Activated naive CD4-positive, alpha-beta T cell treated with anti-CD3 and anti-CD28 coated beads, Interleukin-2, amount 10 ng/mL, durations not matched to agents 7 days and 5 days (primary cell): Measurements from ENCODE around the gene AHDC1.
A peak's percentile ranks its signal among the peaks of the same experiment; 100 is the strongest.

Experiments used
- CTCF ChIA-PET: fragments of 350-600 bp; sonication (Branson Sonifier 250); formaldehyde crosslinking; loops from one replicate; lab custom pipeline; 2021; ENCODE audit warnings: antibody characterized with exemption; lab: Charles Lee
- DNase-seq: peaks from one replicate; pipeline ENCODE4 v3.0.0-alpha.2; 2020
- H3K27ac Mint-ChIP-seq: one replicate; pipeline ENCODE4 v1.8.0; 2021; ENCODE audit warnings: mild to moderate bottlenecking, moderate library complexity, mixed read lengths
- H3K27me3 Mint-ChIP-seq: one replicate; pipeline ENCODE4 v1.8.0; 2021; ENCODE audit warnings: mild to moderate bottlenecking, mixed read lengths
- H3K36me3 Mint-ChIP-seq: one replicate; pipeline ENCODE4 v1.8.0; 2021; ENCODE audit warnings: mixed read lengths
- H3K4me1 Mint-ChIP-seq: one replicate; pipeline ENCODE4 v1.8.0; 2021; ENCODE audit warnings: mixed read lengths
- H3K4me3 Mint-ChIP-seq: one replicate; pipeline ENCODE4 v1.8.0; 2021; ENCODE audit warnings: mild to moderate bottlenecking, moderate library complexity, mixed read lengths
- H3K9me3 Mint-ChIP-seq: one replicate; pipeline ENCODE4 v1.8.0; 2021; ENCODE audit warnings: mixed read lengths

Gene AHDC1

GRCh38 chr1:27602462-27603308 lies 1.3 kb downstream of the AHDC1 start:
- peak overlapping the region; percentile 77 for H3K4me3 Mint-ChIP-seq
- peaks cover under 1% of the 10 kb centered on the region for H3K36me3 Mint-ChIP-seq
- H3K27ac Mint-ChIP-seq: no peak overlapping the region
- peaks cover 21% of the 10 kb centered on the region for H3K27me3 Mint-ChIP-seq
- H3K9me3 Mint-ChIP-seq: no peaks in the 10 kb centered on the region
- CTCF ChIA-PET: interaction anchor here (1.5 to 4.4 kb wide), 4 partner anchors 34 to 78 kb away, joined by 7 to 33 read pairs (median 24); no protein-coding TSS in a partner anchor
- peaks cover 63% of the 10 kb centered on the region for H3K4me1 Mint-ChIP-seq
- peak; percentile 65 for DNase-seq

GRCh38 chr1:27601771-27602461 lies 2.0 kb downstream of the AHDC1 start:
- H3K4me3 Mint-ChIP-seq: peak overlapping the region; percentile 77
- peaks cover 21% of the 10 kb centered on the region for H3K27me3 Mint-ChIP-seq
- peaks cover 1% of the 10 kb centered on the region for H3K36me3 Mint-ChIP-seq
- H3K9me3 Mint-ChIP-seq: no peaks in the 10 kb centered on the region
- CTCF ChIA-PET: interaction anchor here (1.5 to 4.4 kb wide), 4 partner anchors 33 to 77 kb away, joined by 7 to 33 read pairs (median 24); no protein-coding TSS in a partner anchor
- no peak overlapping the region for H3K27ac Mint-ChIP-seq
- H3K4me1 Mint-ChIP-seq: peaks cover 66% of the 10 kb centered on the region
- no peak for DNase-seq

- H3K4me3 Mint-ChIP-seq: peak overlapping the region; percentile 50
- peaks cover 21% of the 10 kb centered on the region for H3K27me3 Mint-ChIP-seq
- no peak overlapping the region for H3K27ac Mint-ChIP-seq
- DNase-seq: no peak
- H3K4me1 Mint-ChIP-seq: peaks cover 60% of the 10 kb centered on the region
- CTCF ChIA-PET: interaction anchor here (1.5 to 4.4 kb wide), 4 partner anchors 32 to 77 kb away, joined by 7 to 33 read pairs (median 24); no protein-coding TSS in a partner anchor
- no peaks in the 10 kb centered on the region for H3K9me3 Mint-ChIP-seq
- H3K36me3 Mint-ChIP-seq: peaks cover 1% of the 10 kb centered on the region
Measured at GRCh38 chr1:27601321-27601770, 2.6 kb downstream of the AHDC1 start.

- peaks cover 21% of the 10 kb centered on the region for H3K27me3 Mint-ChIP-seq
- no peaks in the 10 kb centered on the region for H3K9me3 Mint-ChIP-seq
- H3K27ac Mint-ChIP-seq: no peak overlapping the region
- CTCF ChIA-PET: interaction anchor here (2.9 to 4.4 kb wide), 3 partner anchors 32 to 76 kb away, joined by 17 to 33 read pairs (median 31); no protein-coding TSS in a partner anchor
- H3K36me3 Mint-ChIP-seq: peaks cover 1% of the 10 kb centered on the region
- H3K4me3 Mint-ChIP-seq: no peak overlapping the region
- DNase-seq: no peak
- H3K4me1 Mint-ChIP-seq: peaks cover 55% of the 10 kb centered on the region
Measured at GRCh38 chr1:27600498-27601175, 3.3 kb downstream of the AHDC1 start.

GRCh38 chr1:27599605-27600497 lies 4.1 kb downstream of the AHDC1 start:
- Mint-ChIP-seq H3K27ac (peak overlapping the region; percentile 68), H3K9me3 (no peaks in the 10 kb centered on the region), H3K4me3 (no peak overlapping the region), H3K27me3 (peaks cover 17% of the 10 kb centered on the region), H3K36me3 (peaks cover 1% of the 10 kb centered on the region), H3K4me1 (peaks cover 48% of the 10 kb centered on the region)
- DNase-seq: no peak
- CTCF ChIA-PET: interaction anchor here (0.9 to 4.4 kb wide), 5 partner anchors 31 to 182 kb away, joined by 3 to 33 read pairs (median 17); no protein-coding TSS in a partner anchor

- DNase-seq: peak; percentile 53
- H3K4me1 Mint-ChIP-seq: peaks cover 46% of the 10 kb centered on the region
- no peaks in the 10 kb centered on the region for H3K9me3 Mint-ChIP-seq
- peaks cover 1% of the 10 kb centered on the region for H3K36me3 Mint-ChIP-seq
- CTCF ChIA-PET: interaction anchor here (0.9 to 4.4 kb wide), 6 partner anchors 30 to 183 kb away, joined by 3 to 31 read pairs (median 7); no protein-coding TSS in a partner anchor
- H3K27ac Mint-ChIP-seq: no peak overlapping the region
- peaks cover 16% of the 10 kb centered on the region for H3K27me3 Mint-ChIP-seq
- H3K4me3 Mint-ChIP-seq: no peak overlapping the region
Measured at GRCh38 chr1:27598902-27599528, 4.9 kb downstream of the AHDC1 start.

GRCh38 chr1:27598295-27598687 lies 5.7 kb downstream of the AHDC1 start:
- H3K4me3 Mint-ChIP-seq: no peak overlapping the region
- H3K27me3 Mint-ChIP-seq: peaks cover 13% of the 10 kb centered on the region
- H3K9me3 Mint-ChIP-seq: no peaks in the 10 kb centered on the region
- CTCF ChIA-PET: interaction anchor here (1.1 to 1.8 kb wide), 4 partner anchors 25 to 183 kb away, joined by 3 to 9 read pairs (median 4); no protein-coding TSS in a partner anchor
- peaks cover 1% of the 10 kb centered on the region for H3K36me3 Mint-ChIP-seq
- peaks cover 44% of the 10 kb centered on the region for H3K4me1 Mint-ChIP-seq
- H3K27ac Mint-ChIP-seq: no peak overlapping the region
- DNase-seq: no peak

- no peak for DNase-seq
- Mint-ChIP-seq H3K9me3 (no peaks in the 10 kb centered on the region), H3K4me1 (peaks cover 44% of the 10 kb centered on the region), H3K36me3 (peaks cover 1% of the 10 kb centered on the region), H3K4me3 (no peak overlapping the region), H3K27me3 (peaks cover 12% of the 10 kb centered on the region), H3K27ac (peak overlapping the region; percentile 72)
- CTCF ChIA-PET: interaction anchor here (1.3 to 3.1 kb wide), 5 partner anchors 25 to 72 kb away, joined by 3 to 19 read pairs (median 5); no protein-coding TSS in a partner anchor
Measured at GRCh38 chr1:27597516-27598294, 6.2 kb downstream of the AHDC1 start.

- Mint-ChIP-seq H3K4me3 (no peak overlapping the region), H3K36me3 (peaks cover 1% of the 10 kb centered on the region), H3K4me1 (peaks cover 39% of the 10 kb centered on the region), H3K27me3 (peaks cover 4% of the 10 kb centered on the region), H3K27ac (no peak overlapping the region), H3K9me3 (no peaks in the 10 kb centered on the region)
- DNase-seq: no peak
- CTCF ChIA-PET: interaction anchor here (0.6 to 3.1 kb wide), 4 partner anchors 24 to 72 kb away, joined by 3 to 19 read pairs (median 4); no protein-coding TSS in a partner anchor
Measured at GRCh38 chr1:27596986-27597385, 7.0 kb downstream of the AHDC1 start.

GRCh38 chr1:27596261-27596660 lies 7.7 kb downstream of the AHDC1 start:
- no peaks in the 10 kb centered on the region for H3K9me3 Mint-ChIP-seq
- H3K4me3 Mint-ChIP-seq: no peak overlapping the region

GRCh38 chr1:27595597-27595996 lies 8.3 kb downstream of the AHDC1 start:
- H3K27me3 Mint-ChIP-seq: peaks cover 4% of the 10 kb centered on the region
- H3K27ac Mint-ChIP-seq: no peak overlapping the region
- CTCF ChIA-PET: interaction anchor here (1.1 to 3.1 kb wide), 7 partner anchors 12 to 72 kb away, joined by 3 to 19 read pairs (median 5); no protein-coding TSS in a partner anchor
- DNase-seq: no peak
- peaks cover 39% of the 10 kb centered on the region for H3K4me1 Mint-ChIP-seq
- H3K4me3 Mint-ChIP-seq: no peak overlapping the region
- no peaks in the 10 kb centered on the region for H3K9me3 Mint-ChIP-seq
- H3K36me3 Mint-ChIP-seq: peaks cover 1% of the 10 kb centered on the region

More at GRCh38 chr1:27596261-27596660, 7.7 kb downstream of the AHDC1 start:
- CTCF ChIA-PET: interaction anchor here (0.6 to 3.1 kb wide), 5 partner anchors 11 to 71 kb away, joined by 3 to 19 read pairs (median 6); no protein-coding TSS in a partner anchor
- Mint-ChIP-seq H3K36me3 (peaks cover 1% of the 10 kb centered on the region), H3K27me3 (peaks cover 4% of the 10 kb centered on the region), H3K4me1 (peaks cover 40% of the 10 kb centered on the region), H3K27ac (no peak overlapping the region)
- DNase-seq: no peak
